Measurements from ENCODE around the gene ABLIM2.

Gene ABLIM2

GRCh38 chr4:8153441-8153840, 5.2 kb downstream of the ABLIM2 start:
- no peaks in the 10 kb centered on the region for H3K36me3 ChIP-seq (ENCODE audit: control insufficient read depth, insufficient read depth, low read length)
- no peak overlapping the region for H3K4me3 ChIP-seq (replicated peaks; ENCODE audit: low read depth, low read length)
- DNase-seq (ENCODE audit: extremely low read depth, insufficient read length): no peak
- TF ChIP-seq, protein P1, sequence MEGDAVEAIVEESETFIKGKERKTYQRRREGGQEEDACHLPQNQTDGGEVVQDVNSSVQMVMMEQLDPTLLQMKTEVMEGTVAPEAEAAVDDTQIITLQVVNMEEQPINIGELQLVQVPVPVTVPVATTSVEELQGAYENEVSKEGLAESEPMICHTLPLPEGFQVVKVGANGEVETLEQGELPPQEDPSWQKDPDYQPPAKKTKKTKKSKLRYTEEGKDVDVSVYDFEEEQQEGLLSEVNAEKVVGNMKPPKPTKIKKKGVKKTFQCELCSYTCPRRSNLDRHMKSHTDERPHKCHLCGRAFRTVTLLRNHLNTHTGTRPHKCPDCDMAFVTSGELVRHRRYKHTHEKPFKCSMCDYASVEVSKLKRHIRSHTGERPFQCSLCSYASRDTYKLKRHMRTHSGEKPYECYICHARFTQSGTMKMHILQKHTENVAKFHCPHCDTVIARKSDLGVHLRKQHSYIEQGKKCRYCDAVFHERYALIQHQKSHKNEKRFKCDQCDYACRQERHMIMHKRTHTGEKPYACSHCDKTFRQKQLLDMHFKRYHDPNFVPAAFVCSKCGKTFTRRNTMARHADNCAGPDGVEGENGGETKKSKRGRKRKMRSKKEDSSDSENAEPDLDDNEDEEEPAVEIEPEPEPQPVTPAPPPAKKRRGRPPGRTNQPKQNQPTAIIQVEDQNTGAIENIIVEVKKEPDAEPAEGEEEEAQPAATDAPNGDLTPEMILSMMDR (IDR thresholded peaks at IDR 0.05; ENCODE audit: insufficient read depth, low read length, poor library complexity, severe bottlenecking): no peak
- H3K27me3 ChIP-seq (replicated peaks; ENCODE audit: control insufficient read depth, insufficient read depth, low read length): no peaks in the 10 kb centered on the region; the same call in 1 of the 2 replicates

- TF ChIP-seq, protein P1 (IDR thresholded peaks at IDR 0.05; ENCODE audit: insufficient read depth, low read length, poor library complexity, severe bottlenecking): no peak
- no peak overlapping the region for H3K4me3 ChIP-seq (replicated peaks; ENCODE audit: low read depth, low read length)
- H3K27me3 ChIP-seq (replicated peaks; ENCODE audit: control insufficient read depth, insufficient read depth, low read length): no peaks in the 10 kb centered on the region; the same call in 1 of the 2 replicates
- H3K36me3 ChIP-seq (ENCODE audit: control insufficient read depth, insufficient read depth, low read length): no peaks in the 10 kb centered on the region
- no peak for DNase-seq (ENCODE audit: extremely low read depth, insufficient read length)
Observed at GRCh38 chr4:8152865-8153257, 5.8 kb downstream of the ABLIM2 start.

DNA sequence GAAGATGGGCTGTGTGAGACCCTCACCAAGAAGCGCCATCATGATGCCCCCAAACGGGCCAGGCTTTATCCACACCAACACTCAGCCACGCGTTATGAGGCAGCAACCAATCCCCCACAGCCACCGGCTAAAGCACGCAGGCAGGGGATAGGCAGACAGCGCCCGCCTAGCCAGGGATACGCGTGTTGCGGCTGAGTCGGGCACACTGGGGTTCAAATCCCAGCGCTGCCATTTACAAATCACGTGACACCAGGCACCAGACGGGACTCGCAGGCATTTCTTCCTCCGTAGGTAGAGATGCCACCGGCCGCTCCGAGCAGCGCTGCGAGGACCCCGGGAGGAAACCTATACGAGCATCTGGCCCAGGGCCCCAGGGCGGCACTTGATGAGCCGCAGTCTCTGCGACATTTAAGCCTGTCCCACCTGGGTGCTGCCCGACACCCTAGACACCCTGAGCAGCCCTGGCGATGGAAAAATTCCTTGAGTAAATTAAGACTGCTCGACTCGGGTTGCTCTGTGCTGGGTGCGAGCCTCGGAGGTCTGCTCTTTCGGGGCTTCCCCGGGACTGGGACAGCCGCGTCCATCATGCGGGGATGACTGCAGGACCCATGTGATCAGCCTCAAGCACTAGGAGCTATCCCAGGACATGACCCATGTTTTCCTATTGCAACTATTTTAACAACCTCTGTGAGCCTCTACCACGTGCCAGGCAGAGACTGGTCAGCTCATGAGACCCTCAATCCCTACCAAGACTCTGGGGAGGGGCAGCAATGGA, 6.3 kb downstream of the ABLIM2 start:
- TF ChIP-seq, protein P1 (IDR thresholded peaks at IDR 0.05; ENCODE audit: insufficient read depth, low read length, poor library complexity, severe bottlenecking): no peak
- H3K27me3 ChIP-seq (replicated peaks; ENCODE audit: control insufficient read depth, insufficient read depth, low read length): peaks cover 1% of the 10 kb centered on the region; the same call in 1 of the 2 replicates
- no peak for DNase-seq (ENCODE audit: extremely low read depth, insufficient read length)
- no peaks in the 10 kb centered on the region for H3K36me3 ChIP-seq (ENCODE audit: control insufficient read depth, insufficient read depth, low read length)
- H3K4me3 ChIP-seq (replicated peaks; ENCODE audit: low read depth, low read length): no peak overlapping the region

- H3K27me3 ChIP-seq (replicated peaks; ENCODE audit: control insufficient read depth, insufficient read depth, low read length): peaks cover 1% of the 10 kb centered on the region; the same call in 1 of the 2 replicates
- no peaks in the 10 kb centered on the region for H3K36me3 ChIP-seq (ENCODE audit: control insufficient read depth, insufficient read depth, low read length)
- no peak for DNase-seq (ENCODE audit: extremely low read depth, insufficient read length)
- TF ChIP-seq, protein P1 (IDR thresholded peaks at IDR 0.05; ENCODE audit: insufficient read depth, low read length, poor library complexity, severe bottlenecking): no peak
- H3K4me3 ChIP-seq (replicated peaks; ENCODE audit: low read depth, low read length): no peak overlapping the region
Observed at GRCh38 chr4:8151165-8151650, 7.4 kb downstream of the ABLIM2 start.

DNA sequence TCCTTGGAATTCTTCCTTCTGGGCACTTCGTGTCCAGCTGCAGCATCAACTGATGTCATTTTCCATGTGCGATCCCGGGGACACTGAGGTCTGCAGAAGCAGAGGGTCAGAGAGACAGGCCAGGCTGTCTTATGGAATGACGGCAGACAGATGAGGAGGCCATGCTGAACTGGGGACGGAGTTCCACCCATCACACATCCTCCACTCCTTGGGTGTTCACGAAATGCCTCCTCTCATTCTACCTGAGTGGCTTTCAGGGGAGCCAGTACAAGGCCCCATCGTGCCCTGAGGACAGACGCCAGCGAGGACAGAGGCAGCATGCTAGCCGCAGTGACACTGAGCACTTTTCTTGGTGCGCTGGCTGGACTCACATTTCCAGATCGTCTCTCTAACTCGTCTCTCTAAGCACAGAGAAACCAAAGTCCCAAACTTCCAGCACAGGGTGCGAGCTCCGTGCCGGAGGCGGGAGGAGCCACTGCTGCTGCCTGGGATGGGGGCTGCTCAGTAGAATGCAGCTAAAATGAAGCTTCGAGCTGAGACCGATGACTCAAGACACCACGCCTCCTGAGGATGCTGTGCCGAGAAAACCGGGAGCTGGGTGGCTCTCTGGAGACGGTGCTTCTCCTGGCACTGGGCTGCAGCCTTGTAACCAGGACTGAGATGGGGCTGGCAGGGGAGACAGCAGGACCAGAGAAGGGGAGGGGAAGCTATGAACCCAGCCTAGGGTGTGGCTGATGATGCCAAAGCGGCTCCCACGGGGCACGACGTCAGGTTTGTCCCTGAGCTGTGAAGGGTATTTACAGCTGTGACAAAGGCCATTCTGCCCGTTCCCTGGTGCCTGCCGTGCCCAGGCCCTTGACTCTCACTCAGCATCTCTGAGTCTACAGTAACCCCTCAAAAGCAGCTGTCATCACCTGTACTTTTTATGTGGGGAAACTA, 8.2 kb downstream of the ABLIM2 start:
- no peak for DNase-seq (ENCODE audit: extremely low read depth, insufficient read length)
- H3K4me3 ChIP-seq (replicated peaks; ENCODE audit: low read depth, low read length): no peak overlapping the region
- H3K27me3 ChIP-seq (replicated peaks; ENCODE audit: control insufficient read depth, insufficient read depth, low read length): peaks cover 1% of the 10 kb centered on the region; the same call in 1 of the 2 replicates
- TF ChIP-seq, protein P1 (IDR thresholded peaks at IDR 0.05; ENCODE audit: insufficient read depth, low read length, poor library complexity, severe bottlenecking): no peak
- H3K36me3 ChIP-seq (ENCODE audit: control insufficient read depth, insufficient read depth, low read length): no peaks in the 10 kb centered on the region

Measured in GM06990 (cell line).